GM12891 (cell line): ENCODE results near the gene AKAP3.

ENCODE experiments used
- PAX5 ChIP-seq: IDR thresholded peaks from 2 replicates; pipeline ENCODE4 v1.6.1; 2011; ENCODE audit warnings: low read length, moderate library complexity, mild to moderate bottlenecking; ENCODE audit not compliant: insufficient read depth, severe bottlenecking
- POLR2A ChIP-seq: IDR thresholded peaks from 2 replicates; pipeline ENCODE4 v1.6.1; 2011; ENCODE audit warnings: low read depth, low read length, control low read depth
- POLR2AphosphoS5 ChIP-seq: IDR thresholded peaks from 2 replicates; pipeline ENCODE4 v1.6.1; 2011; ENCODE audit warnings: low read depth, low read length, control low read depth
- POU2F2 ChIP-seq: IDR thresholded peaks from 2 replicates; pipeline ENCODE4 v1.6.1; 2011; ENCODE audit warnings: low read depth, mild to moderate bottlenecking, control low read depth, low read length, moderate library complexity
- SPI1 ChIP-seq: IDR thresholded peaks from 2 replicates; pipeline ENCODE4 v1.6.1; 2011; ENCODE audit warnings: low read depth, low read length, control low read depth
- TAF1 ChIP-seq: IDR thresholded peaks from 2 replicates; pipeline ENCODE4 v1.6.1; 2011; ENCODE audit warnings: low read depth, low read length, control low read depth

DNA sequence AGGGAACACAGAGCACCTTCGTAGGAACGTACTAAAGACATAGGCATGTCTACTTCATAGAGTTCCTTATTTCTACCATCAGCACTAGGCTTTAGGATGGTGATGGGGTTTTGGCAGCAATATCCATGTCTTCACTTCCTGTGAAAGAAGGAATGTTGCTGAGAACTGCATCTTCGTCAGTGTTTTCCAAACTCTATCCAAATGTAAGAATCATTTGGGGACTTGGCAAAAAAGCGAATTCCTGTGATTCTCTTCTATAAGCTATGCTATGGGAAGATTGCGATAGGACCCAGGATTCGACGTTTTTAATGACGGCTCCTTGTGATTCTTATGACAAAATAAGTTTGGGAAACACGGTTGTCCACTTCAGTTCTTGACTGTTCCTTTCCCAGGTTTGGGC lies 39.8 kb downstream of the AKAP3 start:
- no peak for TF ChIP-seq POLR2A
- TF ChIP-seq POLR2AphosphoS5, result no peak
- TF ChIP-seq SPI1, result no peak
- no peak for TF ChIP-seq TAF1
- no peak for TF ChIP-seq POU2F2
- TF ChIP-seq PAX5, result no peak
